HepG2 (cell line): Measurements from ENCODE around the gene PTPA.

Source experiments
- DRAP1 ChIP-seq: IDR thresholded peaks from 2 replicates; pipeline ENCODE4 v1.6.1; 2016; ENCODE audit warnings: missing genetic modification reagents, missing compliant biosample characterization
- EZH2 ChIP-seq: conservative IDR thresholded peaks from 2 replicates; pipeline ENCODE4 v1.6.1; 2012; ENCODE audit warnings: mild to moderate bottlenecking, low read depth, low read length, moderate library complexity
- POLR2A ChIP-seq, 2 experiments: IDR thresholded peaks; 2 replicates each; pipeline ENCODE4 v1.6.1; 2011; ENCODE audit warnings: low read depth in 2 of 2, low read length in 2 of 2, mild to moderate bottlenecking in 1 of 2, moderate library complexity in 1 of 2; ENCODE audit not compliant: insufficient read depth in 1 of 2
- USF2 ChIP-seq, 2 experiments: sonication (generic) in 1 of 2; formaldehyde crosslinking in 1 of 2; IDR thresholded peaks; 2 replicates each; pipeline versions ENCODE4 v1.5.1 to v1.6.1; 2011 to 2020; ENCODE audit warnings: borderline replicate concordance in 1 of 2, low read depth in 1 of 2, low read length in 1 of 2, mild to moderate bottlenecking in 1 of 2, missing genetic modification reagents in 1 of 2, moderate library complexity in 1 of 2
- ZBTB44 ChIP-seq: sonication (generic); formaldehyde crosslinking; IDR thresholded peaks from 2 replicates; pipeline ENCODE4 v1.4.0; 2020; ENCODE audit warnings: missing genetic modification reagents

- TF ChIP-seq EZH2 (no peak), USF2 (IDR thresholded peaks at IDR 0.05; ENCODE audit: low read depth, low read length) (no peak), USF2 (CRISPR knock-in tag; IDR thresholded peaks at IDR 0.05; ENCODE audit: borderline replicate concordance) (no peak), ZBTB44 (CRISPR knock-in tag) (no peak), POLR2A (IDR thresholded peaks at IDR 0.05; ENCODE audit: insufficient read depth in 1 of 2, low read depth in 2 of 2, low read length in 2 of 2) (no peak), DRAP1 (no peak)
Observed at GRCh38 chr9:129102095-129102525, 9.1 kb upstream of the PTPA start.
